ENCODE data around the gene TRIM10.
"Not testable (repeated sequence)": the region's sequence is repeated elsewhere in the genome, so short reads cannot be mapped to it uniquely, and the experiment has no call there.

The TRIM10 gene

DNA sequence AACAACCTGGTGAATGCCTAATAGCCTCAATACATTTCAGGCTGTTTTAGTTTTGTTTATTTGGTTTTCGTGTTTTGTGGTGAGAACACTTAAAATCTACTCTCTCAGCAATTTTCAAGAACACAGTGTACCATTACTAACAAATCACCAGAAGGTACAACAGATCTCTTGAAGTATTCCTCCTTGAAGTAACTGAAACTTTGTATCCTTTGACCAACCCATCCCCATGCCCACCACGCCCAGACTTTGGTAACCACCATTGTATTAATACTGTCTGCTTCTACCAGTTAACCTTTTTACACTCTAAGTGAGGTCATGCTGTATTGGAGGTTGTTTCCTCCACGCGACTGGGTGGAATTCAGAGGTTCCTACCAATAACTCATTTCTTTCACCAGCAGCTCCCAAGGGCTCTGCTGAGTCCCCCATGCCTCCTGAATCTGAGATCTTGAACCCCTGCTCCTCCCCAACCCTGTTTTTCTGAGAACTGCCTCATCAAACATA is 30.8 kb downstream of the TRIM10 start:
- DNase-seq (ENCODE audit: low read depth in 1 of 2, low spot score in 1 of 2) = no peak

DNA sequence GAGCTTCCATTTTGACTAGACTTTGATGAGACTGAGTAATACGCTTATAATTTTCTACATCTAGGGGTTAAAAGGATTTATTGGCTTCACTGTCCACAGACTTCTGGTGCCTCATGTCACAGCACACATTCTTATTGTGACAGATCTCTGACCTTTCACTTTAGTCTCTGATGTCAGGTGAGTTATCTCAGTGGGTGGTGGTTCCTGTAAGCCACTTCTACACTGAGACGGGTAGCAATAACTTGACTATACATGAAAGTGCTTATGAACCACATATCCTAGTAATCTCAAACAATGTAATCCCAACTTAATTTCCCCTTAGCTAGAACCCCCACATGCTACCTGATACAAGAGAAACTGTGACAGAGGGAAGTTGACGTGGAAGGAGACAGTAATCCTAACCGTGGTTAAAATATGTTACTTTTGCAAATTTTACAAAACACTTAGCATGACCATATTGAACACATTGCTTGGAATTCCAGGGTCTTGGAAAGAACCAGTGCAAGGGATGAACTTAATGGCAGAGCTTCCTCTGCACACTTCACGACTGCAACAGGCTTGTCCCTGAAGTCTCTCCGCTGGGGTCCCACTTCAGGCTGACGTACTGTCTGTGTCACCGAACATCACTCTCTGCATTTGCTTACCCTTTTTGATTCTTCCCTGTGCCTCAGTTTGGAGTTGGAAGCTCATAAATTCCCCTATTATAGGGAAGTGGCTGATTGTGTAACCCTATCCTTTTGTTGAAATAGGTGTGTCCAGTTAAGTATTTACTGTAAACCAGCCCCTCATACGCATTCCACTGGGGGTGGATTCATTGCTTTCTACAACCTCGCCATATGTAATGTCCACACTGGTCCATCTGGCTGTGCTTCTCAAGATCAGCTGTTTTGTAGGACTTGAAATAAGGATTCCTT is 31.5 kb downstream of the TRIM10 start:
- DNase-seq (ENCODE audit: low read depth in 1 of 2, low spot score in 1 of 2) = no peak

DNA sequence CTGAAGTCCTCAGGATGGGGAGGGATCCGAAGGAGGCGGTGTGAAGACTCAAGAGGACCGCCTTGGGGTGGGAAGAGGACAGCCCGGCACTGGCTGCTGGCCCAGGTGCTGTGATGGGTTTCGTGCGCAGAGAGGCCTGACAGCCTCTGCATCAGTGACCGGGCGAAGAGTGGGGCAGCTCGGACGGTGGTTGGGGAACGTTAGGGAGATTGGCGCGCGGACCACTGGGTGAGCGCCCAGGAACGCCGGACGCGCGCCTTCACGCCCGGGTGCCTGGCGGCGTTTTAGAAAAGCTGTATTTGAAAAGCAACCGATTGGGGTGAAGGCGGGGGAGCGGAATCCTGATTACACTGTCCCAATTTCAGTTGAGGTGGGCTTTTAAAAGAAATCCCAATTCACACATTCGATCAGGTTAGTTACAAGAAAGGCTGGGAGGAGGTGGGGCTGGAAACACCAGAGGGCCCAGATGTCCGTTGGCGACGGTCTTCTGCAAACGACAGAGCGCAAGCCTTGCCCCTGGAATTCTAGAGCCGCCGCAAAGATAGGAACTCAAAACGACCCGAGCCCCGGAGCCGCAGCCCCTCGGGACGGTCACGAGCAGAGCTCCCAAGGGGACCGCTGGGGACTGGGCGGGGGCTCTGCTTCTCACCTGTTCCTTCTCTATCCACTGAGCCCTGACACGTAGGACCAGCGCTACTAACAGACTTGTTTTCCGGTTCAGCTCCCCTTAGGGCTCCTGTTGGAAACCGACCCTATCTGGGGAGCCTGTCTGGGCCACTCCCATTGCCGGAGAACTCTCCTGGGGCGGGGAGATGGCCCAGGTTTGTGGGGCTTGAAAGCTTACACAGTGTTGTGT is 33.5 kb downstream of the TRIM10 start:
- no peak for DNase-seq (ENCODE audit: low read depth in 1 of 2, low spot score in 1 of 2)

DNA sequence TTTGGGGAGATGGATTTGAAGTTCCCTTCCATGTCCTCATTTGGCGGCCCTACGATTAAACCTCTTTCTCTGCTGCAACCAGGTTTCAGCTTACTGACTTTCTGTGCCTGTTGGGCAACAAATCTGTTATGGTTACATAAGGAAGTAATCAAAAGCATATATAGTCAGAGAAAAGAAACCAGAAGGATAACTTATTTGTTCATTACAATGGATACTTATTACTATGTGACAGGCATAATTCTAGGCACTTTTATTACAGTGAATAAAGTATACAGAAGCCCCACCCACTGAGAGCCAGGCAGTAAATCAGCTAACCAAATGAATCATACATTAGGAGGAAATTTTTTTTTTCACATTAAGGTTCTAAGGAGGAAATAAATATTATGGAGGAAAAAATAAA is 38.5 kb downstream of the TRIM10 start:
- no peak for DNase-seq (ENCODE audit: low read depth in 1 of 2, low spot score in 1 of 2)

DNA sequence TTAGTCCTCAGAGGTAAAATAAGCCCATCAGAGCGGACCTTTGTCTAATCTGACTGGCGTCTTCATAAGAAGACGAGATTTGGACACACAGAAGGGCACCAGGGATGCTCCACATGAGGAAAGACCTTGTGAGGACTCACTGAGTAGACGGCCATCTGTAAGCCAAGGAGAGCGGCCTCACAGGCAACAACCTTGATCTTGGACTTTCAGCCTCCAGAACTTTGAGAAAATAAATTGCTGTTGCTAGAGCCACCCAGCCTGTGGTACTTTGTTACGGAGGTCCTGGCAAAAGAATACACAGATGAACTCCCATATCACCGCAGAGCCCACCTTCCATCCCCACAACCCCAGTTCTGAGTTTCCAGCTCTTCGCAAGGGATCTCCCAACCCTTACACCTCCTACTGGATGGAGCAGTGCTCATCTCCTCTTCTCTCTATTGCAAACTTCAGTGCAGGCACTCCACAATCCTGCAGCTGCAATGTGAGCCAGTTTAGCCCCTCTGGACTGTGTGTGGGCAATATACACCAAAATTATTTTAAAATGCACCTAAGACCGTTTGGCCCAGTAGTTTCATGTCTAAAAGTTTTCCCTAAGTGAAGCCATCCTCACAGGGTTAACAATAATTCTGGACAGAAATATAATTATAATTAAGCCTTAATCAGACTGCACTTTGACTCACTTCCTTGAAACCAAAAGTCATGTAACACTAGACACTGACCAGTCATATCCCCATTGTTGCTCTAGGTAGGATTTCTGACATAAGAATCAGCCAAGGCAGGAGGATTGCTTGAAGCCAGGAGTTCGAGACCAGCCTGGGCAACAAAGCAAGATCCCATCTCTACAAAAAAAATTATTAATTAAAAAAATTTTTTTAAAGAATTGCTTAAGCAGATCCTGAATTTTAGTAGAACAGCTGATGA is 39.3 kb downstream of the TRIM10 start:
- DNase-seq (ENCODE audit: low read depth in 1 of 2, low spot score in 1 of 2) = no peak

DNA sequence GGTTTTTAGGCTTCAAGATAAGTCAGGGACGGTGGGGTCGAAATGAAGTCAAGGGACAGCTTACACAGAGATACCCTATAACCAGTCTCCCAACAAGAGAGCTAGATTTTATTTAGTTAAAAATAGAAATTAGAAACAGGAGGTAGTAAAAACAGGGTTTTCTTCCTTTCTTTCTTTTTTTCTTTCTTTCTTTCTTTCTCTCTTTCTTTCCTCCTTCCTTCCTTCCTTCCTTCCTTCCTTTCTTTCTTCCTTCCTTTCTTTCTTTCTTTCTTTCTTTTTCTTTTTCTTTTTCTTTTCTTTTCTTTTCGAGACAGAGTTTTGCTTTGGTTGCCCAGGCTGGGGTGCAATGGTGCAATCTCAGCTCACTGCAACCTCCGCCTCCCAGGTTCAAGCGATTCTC is 42.3 kb downstream of the TRIM10 start:
- not testable (repeated sequence) for DNase-seq (ENCODE audit: low read depth in 1 of 2, low spot score in 1 of 2)

DNA sequence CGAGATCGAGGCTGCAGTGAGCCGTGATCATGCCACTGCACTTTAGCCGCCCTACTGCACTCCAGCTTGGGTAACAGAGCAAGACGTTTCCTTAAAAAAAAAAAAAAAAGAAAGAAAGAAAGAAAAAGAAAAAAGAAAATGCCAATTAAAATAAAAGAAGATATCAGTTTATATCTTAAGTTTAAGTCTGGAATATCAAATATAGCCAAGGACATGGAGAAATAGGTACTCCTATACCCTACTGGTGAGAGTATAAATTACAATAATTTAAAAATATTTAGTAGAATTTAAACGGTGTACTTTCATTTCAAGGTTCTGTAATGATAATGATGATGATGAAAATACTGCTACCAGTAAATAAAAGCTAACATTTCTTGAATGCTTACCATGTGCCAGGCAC is 44.3 kb downstream of the TRIM10 start:
- DNase-seq (ENCODE audit: low read depth in 1 of 2, low spot score in 1 of 2) = no peak

DNA sequence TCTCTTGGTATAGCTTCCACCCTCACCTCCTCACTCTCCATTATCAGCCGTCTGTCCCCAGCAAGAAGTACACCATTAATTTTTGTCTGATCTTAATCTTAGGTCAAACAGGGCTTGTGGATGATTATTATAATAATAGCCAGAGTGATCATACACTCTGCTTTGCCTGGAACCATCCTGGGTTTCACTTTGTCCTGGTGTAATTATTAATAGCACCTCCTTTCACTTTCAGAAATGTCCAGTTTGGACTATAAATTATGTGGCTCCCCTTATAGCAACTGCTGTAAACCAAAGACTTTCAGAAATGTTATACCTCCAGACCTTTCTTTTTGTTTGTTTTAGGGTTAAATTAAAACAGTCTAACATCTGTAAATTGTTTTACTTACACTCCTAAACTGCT is 47.2 kb downstream of the TRIM10 start:
- no peak for DNase-seq (ENCODE audit: low read depth in 1 of 2, low spot score in 1 of 2)

DNA sequence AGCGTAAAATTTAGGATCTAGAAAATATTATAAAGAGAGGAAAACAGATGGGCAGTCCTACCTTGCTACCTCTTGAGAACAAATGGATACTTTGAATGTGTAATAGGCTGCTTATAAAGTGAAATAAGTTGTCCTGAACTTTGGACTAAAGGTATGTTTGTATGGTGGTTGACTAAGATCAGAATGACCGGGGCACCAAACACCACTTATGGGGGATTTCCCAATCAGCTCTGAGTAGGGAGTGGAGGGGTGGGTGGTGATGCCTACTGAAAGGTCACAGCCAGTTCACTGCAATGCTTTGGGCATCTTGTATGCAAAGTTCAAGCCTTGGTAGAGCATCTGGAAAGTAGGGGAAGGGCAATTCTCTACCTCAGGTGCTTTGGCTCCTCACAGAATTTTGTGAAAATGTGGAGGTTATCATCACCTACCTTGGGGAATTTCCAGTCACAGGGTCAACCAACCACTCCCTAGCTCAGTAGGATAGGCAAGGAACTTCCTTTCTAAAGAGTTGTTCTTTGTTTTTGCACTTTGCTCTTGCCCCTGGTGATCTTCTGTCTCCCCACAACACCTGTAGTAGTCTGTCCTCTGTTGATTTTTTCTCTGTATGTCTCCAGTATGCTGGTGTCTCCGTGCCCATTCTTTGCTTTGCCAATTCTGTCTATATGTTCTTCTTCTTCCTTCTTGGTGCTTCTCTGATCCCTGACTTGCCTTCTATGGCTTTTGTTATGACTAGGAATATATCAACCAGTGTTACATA is 47.8 kb downstream of the TRIM10 start, which contains the start of gene TRIM31:
Gene TRIM31, minus strand, starts transcription at position 88 of the 757 bp plus-strand sequence. CDS start 285 bp downstream, outside the sequence.
- DNase-seq (ENCODE audit: low read depth in 1 of 2, low spot score in 1 of 2) = no peak

DNA sequence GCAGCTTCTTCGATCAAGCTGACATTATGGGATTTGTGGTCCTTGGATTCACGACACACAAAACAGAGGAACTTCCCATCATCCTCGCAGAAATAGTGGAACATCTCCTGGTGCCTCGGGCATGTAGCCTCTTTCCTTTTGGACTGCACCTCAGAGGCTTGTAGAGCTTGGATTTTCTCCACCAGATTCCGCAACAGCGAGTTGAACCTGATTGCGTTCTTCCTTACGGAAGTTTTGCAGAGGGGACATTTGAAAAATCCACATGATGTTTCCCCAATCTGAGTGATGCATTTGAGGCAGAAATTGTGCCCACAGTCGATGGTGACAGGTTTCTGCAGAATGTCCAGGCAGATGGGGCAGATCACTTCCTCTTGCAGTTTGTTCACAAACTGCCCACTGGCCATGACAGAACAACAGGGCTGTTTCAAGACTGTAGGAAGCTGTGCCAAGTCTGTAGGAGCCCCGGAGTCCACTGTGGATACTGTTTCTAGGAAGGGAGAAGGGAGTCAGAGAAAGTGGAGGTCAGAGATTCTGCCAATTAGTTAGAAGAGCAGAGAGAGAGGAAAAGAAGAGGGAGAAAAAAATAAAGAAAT is 48.5 kb downstream of the TRIM10 start:
- DNase-seq (ENCODE audit: low read depth in 1 of 2, low spot score in 1 of 2) = no peak

DNA sequence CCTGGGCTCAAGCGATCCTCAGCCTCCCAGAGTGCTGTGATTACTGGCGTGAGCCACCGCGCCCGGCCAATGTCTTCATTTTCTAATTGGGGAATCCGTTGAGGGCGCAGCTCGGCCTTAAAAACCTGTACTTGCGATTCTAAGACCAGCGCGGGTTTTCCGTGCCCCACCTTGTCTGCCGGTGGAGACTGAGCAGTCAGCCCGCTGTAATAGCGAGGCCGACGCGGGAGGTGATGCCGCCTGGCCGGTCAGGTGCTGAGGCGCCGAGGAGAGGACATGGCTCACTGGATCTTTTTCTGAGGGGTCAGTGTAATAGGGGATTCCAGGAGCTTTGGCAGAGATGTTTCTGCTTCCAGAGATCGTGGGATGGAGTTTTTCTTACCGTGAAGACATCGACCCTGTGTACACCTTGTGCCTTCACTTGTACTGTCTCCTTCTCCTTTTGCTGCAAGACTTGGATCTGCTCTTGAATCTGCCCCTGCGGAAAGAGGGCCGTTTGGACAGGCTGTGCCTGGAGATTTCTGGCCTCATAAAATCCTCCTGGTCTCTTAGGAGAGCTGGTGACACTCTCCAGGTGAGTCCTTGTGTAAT is 49.6 kb downstream of the TRIM10 start:
- no peak for DNase-seq (ENCODE audit: low read depth in 1 of 2, low spot score in 1 of 2)

DNA sequence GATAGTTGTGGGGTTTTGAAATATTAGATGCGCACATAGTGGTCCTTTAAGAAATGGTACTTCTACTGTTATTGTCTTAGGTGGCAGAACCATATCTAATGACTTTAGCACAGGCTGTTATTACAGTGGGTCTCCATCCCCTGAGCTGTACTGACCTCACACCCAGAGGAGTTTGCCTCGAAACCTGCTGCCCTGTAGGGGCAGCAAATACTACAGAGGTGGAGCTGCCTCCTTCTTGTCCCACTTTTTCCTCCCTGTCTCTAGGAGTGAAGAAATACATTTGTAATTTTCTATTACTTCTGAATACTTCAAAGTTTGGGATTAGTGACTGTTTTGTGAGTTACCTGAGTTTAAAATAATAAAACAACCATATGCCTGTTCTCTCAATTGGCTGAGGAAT is 56.4 kb downstream of the TRIM10 start:
- no peak for DNase-seq (ENCODE audit: low read depth in 1 of 2, low spot score in 1 of 2)

DNA sequence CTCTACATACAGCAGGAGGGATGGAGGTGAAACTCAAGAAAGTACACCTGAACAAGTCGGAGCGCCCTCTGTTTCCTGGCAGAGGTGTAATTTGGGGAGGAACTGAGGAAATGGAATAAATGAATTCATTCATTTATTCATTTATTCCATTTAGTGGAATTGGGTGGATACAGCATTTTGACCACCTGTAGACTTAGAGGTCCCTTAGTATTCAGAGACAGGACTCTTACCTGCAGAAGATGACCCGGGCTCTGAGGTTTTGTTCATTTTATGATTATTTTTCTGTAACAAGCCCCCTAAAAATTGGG is 57.2 kb downstream of the TRIM10 start:
- DNase-seq (ENCODE audit: low read depth in 1 of 2, low spot score in 1 of 2) = no peak

DNA sequence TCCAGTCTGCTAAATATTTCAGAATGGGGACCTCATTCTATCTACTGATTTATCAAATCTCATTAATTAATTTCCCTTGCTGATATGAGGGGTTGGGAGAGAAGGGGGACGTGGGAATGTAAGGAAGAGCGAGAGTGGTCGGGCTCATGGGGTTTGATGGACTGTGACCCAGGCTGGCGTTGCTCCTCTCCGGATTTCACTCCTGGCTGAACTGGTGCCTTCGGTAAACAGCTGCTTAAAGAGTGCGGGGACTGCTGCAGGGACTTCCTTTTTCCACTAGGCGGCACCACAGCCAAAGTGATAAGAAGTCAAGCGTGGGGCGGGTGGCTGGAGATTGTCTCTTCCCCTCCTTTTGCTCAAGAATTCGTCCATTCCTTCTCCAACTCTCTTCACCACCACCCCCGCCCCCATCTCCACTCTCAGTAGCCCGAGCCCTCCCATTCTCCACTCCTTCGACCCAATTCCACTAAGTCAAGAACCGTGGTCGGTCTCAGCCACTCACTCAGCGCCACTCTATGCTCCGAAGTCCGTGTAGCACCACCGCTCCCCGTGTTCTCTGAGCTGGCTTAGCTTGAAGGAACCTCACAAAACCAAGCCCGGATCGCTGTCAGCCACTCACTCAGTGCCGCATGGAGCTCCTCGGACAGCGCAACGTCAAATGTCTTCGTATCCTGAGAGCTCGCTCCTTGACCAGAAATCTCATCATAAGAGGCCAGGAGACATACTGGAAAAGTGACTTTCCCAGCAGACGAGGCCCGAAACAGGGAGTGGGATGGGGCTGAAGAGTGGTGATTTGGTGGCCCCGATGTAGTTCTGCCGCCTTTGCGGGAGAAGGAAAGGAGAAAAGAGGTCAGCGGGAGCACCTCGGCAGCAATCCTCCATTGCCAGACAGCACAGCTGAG is 57.8 kb downstream of the TRIM10 start:
- peak; percentile 66 to 68 for DNase-seq (ENCODE audit: low read depth in 1 of 2, low spot score in 1 of 2)

DNA sequence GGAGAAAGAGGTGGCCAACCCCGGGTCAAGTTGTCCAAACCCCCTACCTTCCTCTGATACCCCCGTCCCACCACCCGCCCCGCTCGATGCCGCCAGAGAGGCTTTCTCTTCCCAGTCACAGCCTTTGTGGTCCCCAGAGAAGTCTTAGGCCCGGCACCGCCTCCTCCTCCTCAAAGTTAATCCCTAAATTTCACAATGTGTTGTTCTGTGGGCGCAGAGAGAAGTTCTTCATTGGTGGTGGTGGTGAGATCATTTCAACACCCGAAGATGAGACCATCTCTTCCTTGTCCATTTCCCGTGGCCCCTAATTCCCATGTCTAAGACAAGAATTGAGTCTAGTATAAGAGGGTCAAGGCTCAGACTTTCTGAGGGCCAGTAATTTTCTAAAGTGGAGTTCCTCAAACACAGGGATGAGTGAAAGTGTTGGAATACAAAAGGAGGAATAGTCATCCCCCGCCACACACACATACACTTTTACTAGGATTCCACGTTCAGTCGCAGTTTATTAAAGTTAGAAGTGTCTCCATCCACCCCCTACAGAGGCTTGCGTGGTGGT is 58.5 kb downstream of the TRIM10 start:
- DNase-seq (ENCODE audit: low read depth in 1 of 2, low spot score in 1 of 2) = no peak

Data from activated T-helper 1 cell treated with anti-CD3 and anti-CD28 coated beads, Interleukin-2, amount 50 U/mL, for 16 hours (primary cell).